Thymus (tissue), 2 donors: ENCODE results near the gene ARL13A. TPM values are rescaled to one million over a fixed set of nuclear protein-coding genes. Genes with fewer than 3 reads are reported as not detected.

ENCODE experiments used
- polyA plus RNA-seq: library from polyadenylated mRNA; stranded (reverse); fragments of 200-250 nt; gene quantifications from one replicate; pipeline ENCODE4 v1.2.3, GENCODE V29; 2013
- total RNA-seq: library from RNA; stranded (reverse); fragments of 120-200 nt; gene quantifications from one replicate; pipeline ENCODE4 v1.2.4, GENCODE V29; 2013
- donor health status: healthy.

ARL13A gene
- total and polyA plus RNA-seq, 2 donors: 0.02 TPM; not detected in 1

Other genes starting within 250 kb of the ARL13A start
- 0.94 TPM for gene SYTL4, start 237.6 kb upstream of the ARL13A start, total RNA-seq
- 2.1 TPM for gene SYTL4, start 237.6 kb upstream of the ARL13A start, polyA plus RNA-seq
- gene CSTF2, start 149.3 kb upstream of the ARL13A start, total RNA-seq: 20.4 TPM
- 6.0 TPM for gene CSTF2, start 149.3 kb upstream of the ARL13A start, polyA plus RNA-seq
- gene NOX1, start 95.3 kb upstream of the ARL13A start, total RNA-seq: 0.33 TPM
- gene NOX1, start 95.3 kb upstream of the ARL13A start, polyA plus RNA-seq: 1.4 TPM
- gene XKRX, start 40.8 kb upstream of the ARL13A start, total RNA-seq: 0.66 TPM
- 5.5 TPM for gene XKRX, start 40.8 kb upstream of the ARL13A start, polyA plus RNA-seq
- 15.3 TPM for gene TRMT2B, start 82.4 kb downstream of the ARL13A start, total RNA-seq
- gene TRMT2B, start 82.4 kb downstream of the ARL13A start, polyA plus RNA-seq: 15.7 TPM
- gene TMEM35A, start 109.2 kb downstream of the ARL13A start, total RNA-seq: 0.19 TPM
- gene TMEM35A, start 109.2 kb downstream of the ARL13A start, polyA plus RNA-seq: 0.48 TPM
- gene CENPI, start 128.5 kb downstream of the ARL13A start, total RNA-seq: 9.7 TPM
- 0.66 TPM for gene CENPI, start 128.5 kb downstream of the ARL13A start, polyA plus RNA-seq